Osteoblast (primary cell): Measurements from ENCODE around the gene OSR1. TPM values are rescaled to one million over a fixed set of nuclear protein-coding genes. Genes with fewer than 3 reads are reported as not detected.

Experiments
- DNase-seq: peaks from one replicate; pipeline ENCODE4 v3.0.0; 2011; ENCODE audit warnings: low spot score, mixed read lengths; ENCODE audit not compliant: insufficient read length; ENCODE audit errors: missing footprints
- H2AFZ ChIP-seq: 2 replicates; pipeline ENCODE4 v1.6.0; 2011; ENCODE audit warnings: mild to moderate bottlenecking, low read length
- H3K27ac ChIP-seq: 2 replicates; pipeline ENCODE4 v1.5.1; 2011; ENCODE audit warnings: mild to moderate bottlenecking, low read depth, low read length, moderate library complexity
- H3K27me3 ChIP-seq: 2 replicates; pipeline ENCODE4 v1.6.0; 2012; ENCODE audit warnings: mild to moderate bottlenecking, control low read depth, inconsistent platforms, low read length, moderate library complexity; ENCODE audit not compliant: insufficient read depth
- H3K36me3 ChIP-seq: 2 replicates; pipeline ENCODE4 v1.5.1; 2011; ENCODE audit warnings: mild to moderate bottlenecking, low read length, control low read depth, moderate library complexity; ENCODE audit not compliant: insufficient read depth
- H3K4me1 ChIP-seq: 2 replicates; pipeline ENCODE4 v1.5.1; 2011; ENCODE audit warnings: mild to moderate bottlenecking, low read length, control low read depth, moderate library complexity; ENCODE audit not compliant: insufficient read depth
- H3K4me2 ChIP-seq: 2 replicates; pipeline ENCODE4 v1.6.0; 2011; ENCODE audit warnings: mild to moderate bottlenecking, low read length; ENCODE audit not compliant: insufficient read depth
- H3K4me3 ChIP-seq: fragments of 200-600 bp; sonication (generic); 3 replicates; pipeline ENCODE4 v1.5.1; 2012; ENCODE audit warnings: mild to moderate bottlenecking, low read length, inconsistent platforms; ENCODE audit not compliant: insufficient read depth
- H3K79me2 ChIP-seq: 2 replicates; pipeline ENCODE4 v1.6.0; 2012; ENCODE audit warnings: mild to moderate bottlenecking, low read length, control low read depth, inconsistent platforms; ENCODE audit not compliant: insufficient read depth
- H3K9me3 ChIP-seq: 2 replicates; pipeline ENCODE4 v1.5.1; 2011; ENCODE audit warnings: low read depth, low read length, control low read depth
- H4K20me1 ChIP-seq: 2 replicates; pipeline ENCODE4 v1.6.0; 2012; ENCODE audit warnings: mild to moderate bottlenecking, low read length, control low read depth; ENCODE audit not compliant: insufficient read depth
- total RNA-seq: library from RNA; depleted of rRNA; stranded (reverse); fragments of >200 nt; gene quantifications from 2 replicates; pipeline ENCODE4 v1.2.3, GENCODE V29; 2012
- TF ChIP-seq, protein P1 (sequence below): IDR thresholded peaks from 2 replicates; pipeline ENCODE4 v1.5.1; 2011; ENCODE audit warnings: mild to moderate bottlenecking, low read depth, low read length, moderate library complexity; ENCODE audit errors: extremely low read depth

Gene OSR1
- total RNA-seq, 1 donor: 15.2 TPM

DNA sequence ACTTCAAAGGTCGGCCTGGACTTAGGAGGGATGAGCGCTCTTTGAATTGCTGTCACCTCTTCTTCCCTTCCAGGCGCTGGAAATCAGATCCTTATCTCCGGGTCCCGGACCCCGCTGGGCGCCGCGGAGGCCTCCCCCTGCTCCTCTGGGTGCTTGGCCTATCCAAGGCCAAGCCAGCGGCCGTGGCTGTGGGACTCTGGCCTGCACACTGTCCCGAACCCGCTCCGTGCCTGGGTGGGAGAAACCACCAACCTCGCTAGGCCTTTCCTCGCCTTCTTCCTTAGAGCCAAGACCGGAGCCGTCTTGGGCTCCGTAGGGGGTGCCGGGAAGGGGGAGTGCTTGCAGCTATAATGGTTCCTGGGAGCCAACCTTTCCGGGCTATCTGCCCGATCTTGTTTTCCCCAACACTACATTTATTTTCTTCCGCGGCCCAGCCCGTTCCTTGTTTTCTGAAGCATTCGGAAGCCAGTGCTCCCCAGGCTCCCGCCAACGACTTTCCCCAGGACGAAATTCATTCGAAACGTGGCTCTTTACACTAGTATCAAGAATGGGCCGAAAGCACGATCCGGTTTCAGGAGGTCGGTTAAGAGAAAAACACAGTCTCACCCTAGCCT, 2.4 kb downstream of the OSR1 start:
- H2AFZ ChIP-seq: no peak overlapping the region
- H3K27ac ChIP-seq: no peak overlapping the region
- H3K4me3 ChIP-seq: peak overlapping the region; percentile 93
- H3K27me3 ChIP-seq: no peaks in the 10 kb centered on the region
- H4K20me1 ChIP-seq: peaks cover 27% of the 10 kb centered on the region
- H3K36me3 ChIP-seq: peaks cover 16% of the 10 kb centered on the region
- peak overlapping the region; percentile 94 for H3K4me2 ChIP-seq
- peaks cover 48% of the 10 kb centered on the region for H3K79me2 ChIP-seq
- H3K9me3 ChIP-seq: no peaks in the 10 kb centered on the region
- TF ChIP-seq, protein P1, sequence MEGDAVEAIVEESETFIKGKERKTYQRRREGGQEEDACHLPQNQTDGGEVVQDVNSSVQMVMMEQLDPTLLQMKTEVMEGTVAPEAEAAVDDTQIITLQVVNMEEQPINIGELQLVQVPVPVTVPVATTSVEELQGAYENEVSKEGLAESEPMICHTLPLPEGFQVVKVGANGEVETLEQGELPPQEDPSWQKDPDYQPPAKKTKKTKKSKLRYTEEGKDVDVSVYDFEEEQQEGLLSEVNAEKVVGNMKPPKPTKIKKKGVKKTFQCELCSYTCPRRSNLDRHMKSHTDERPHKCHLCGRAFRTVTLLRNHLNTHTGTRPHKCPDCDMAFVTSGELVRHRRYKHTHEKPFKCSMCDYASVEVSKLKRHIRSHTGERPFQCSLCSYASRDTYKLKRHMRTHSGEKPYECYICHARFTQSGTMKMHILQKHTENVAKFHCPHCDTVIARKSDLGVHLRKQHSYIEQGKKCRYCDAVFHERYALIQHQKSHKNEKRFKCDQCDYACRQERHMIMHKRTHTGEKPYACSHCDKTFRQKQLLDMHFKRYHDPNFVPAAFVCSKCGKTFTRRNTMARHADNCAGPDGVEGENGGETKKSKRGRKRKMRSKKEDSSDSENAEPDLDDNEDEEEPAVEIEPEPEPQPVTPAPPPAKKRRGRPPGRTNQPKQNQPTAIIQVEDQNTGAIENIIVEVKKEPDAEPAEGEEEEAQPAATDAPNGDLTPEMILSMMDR: no peak
- DNase-seq: no peak
- peaks cover 7% of the 10 kb centered on the region for H3K4me1 ChIP-seq

DNA sequence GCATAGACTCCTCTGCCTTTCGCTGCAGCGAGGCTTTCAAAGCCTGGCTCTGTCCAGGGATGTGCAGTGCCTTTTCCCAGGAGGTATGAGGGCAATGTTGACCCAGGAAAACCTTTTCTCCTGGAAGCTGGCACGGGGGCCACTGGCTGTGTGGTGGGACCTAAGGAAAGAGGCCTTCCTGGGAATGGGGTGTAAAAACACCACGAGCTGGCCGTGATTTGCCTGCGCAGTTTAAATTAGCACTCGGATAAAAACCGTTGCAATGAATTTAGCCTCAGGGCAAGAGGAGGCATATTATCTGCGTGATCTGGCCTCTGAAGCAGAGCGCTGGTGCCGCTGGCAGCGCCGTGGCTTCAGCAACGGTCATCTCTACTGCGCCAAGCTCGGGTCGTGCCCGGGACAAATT, 3.0 kb downstream of the OSR1 start:
- no peak for DNase-seq
- peaks cover 27% of the 10 kb centered on the region for H4K20me1 ChIP-seq
- no peaks in the 10 kb centered on the region for H3K9me3 ChIP-seq
- no peak overlapping the region for H3K27ac ChIP-seq
- H3K4me2 ChIP-seq: no peak overlapping the region
- peaks cover 7% of the 10 kb centered on the region for H3K4me1 ChIP-seq
- peaks cover 16% of the 10 kb centered on the region for H3K36me3 ChIP-seq
- H3K27me3 ChIP-seq: no peaks in the 10 kb centered on the region
- no peak overlapping the region for H2AFZ ChIP-seq
- no peak overlapping the region for H3K4me3 ChIP-seq
- TF ChIP-seq, protein P1: no peak
- peaks cover 48% of the 10 kb centered on the region for H3K79me2 ChIP-seq

DNA sequence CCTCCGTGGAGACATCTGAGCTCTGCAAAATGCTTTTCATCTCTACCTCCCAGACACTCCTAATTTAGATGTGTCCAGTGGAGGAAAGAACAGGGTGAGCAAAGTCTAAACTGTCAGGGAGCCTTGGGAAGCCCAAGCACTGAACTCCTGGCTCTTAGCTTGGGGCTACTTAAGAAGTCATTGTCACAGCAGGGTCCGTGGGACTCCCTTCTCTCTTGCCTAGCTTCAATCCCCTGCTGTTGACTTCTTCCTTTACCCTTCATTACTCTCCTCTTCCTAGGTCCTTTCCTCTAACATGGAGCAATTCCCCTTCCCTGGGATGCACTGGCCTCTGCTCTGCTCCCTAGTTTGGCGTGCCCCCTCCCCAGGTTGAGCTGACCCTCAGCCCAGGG, 3.4 kb downstream of the OSR1 start:
- no peaks in the 10 kb centered on the region for H3K9me3 ChIP-seq
- no peak overlapping the region for H3K4me2 ChIP-seq
- no peak for DNase-seq
- no peak overlapping the region for H3K27ac ChIP-seq
- H2AFZ ChIP-seq: no peak overlapping the region
- H3K4me3 ChIP-seq: no peak overlapping the region
- TF ChIP-seq, protein P1: no peak
- peaks cover 48% of the 10 kb centered on the region for H3K79me2 ChIP-seq
- H4K20me1 ChIP-seq: peaks cover 27% of the 10 kb centered on the region
- H3K27me3 ChIP-seq: no peaks in the 10 kb centered on the region
- peaks cover 7% of the 10 kb centered on the region for H3K4me1 ChIP-seq
- peaks cover 16% of the 10 kb centered on the region for H3K36me3 ChIP-seq

DNA sequence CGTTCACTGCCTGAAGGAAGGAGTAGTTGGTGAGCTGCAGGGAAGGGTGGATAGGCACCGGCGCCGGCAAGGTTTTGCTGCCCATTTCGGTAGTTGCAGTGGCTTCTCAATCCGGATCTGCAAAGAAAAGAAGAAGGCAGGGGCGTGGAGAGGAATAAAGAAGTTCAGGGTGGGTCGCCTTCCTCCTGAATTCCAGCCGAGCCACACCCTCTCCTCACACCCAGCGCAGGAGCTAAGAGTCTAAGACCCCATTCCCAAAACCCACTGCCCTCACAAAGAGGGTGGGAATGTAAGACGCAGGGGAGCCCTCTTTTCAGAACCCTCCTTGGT, 4.7 kb downstream of the OSR1 start:
- Histone ChIP-seq H2AFZ (no peak overlapping the region), H3K27me3 (no peaks in the 10 kb centered on the region), H3K4me1 (peaks cover 7% of the 10 kb centered on the region), H3K4me2 (no peak overlapping the region), H4K20me1 (peaks cover 27% of the 10 kb centered on the region), H3K36me3 (peaks cover 16% of the 10 kb centered on the region), H3K27ac (no peak overlapping the region), H3K9me3 (no peaks in the 10 kb centered on the region), H3K4me3 (no peak overlapping the region), H3K79me2 (peaks cover 48% of the 10 kb centered on the region)
- TF ChIP-seq, protein P1: no peak
- DNase-seq: no peak
